T-helper 1 cell treated with Interleukin-12 subunit alpha and Interleukin-12 subunit beta and Interleukin-4 antibody, amounts not matched to agents 30 ng/mL and 1 ng/mL, for 36 hours (primary cell): ENCODE measurements around the gene LRRC74A. TPM values are rescaled to one million over a fixed set of nuclear protein-coding genes. Genes with fewer than 3 reads are reported as not detected.

ENCODE experiments used
- intact Hi-C: fragments of 100-400 bp; cut with micrococcal nuclease; formaldehyde crosslinking; loops from one replicate; pipeline ENCODE4 v1.15.1; 2024
- total RNA-seq: library from RNA; stranded (reverse); gene quantifications from 2 replicates; pipeline ENCODE4 v1.2.3, GENCODE V29; 2022

The LRRC74A gene
- total RNA-seq, 1 donor from 2014 or later, result not detected

DNA sequence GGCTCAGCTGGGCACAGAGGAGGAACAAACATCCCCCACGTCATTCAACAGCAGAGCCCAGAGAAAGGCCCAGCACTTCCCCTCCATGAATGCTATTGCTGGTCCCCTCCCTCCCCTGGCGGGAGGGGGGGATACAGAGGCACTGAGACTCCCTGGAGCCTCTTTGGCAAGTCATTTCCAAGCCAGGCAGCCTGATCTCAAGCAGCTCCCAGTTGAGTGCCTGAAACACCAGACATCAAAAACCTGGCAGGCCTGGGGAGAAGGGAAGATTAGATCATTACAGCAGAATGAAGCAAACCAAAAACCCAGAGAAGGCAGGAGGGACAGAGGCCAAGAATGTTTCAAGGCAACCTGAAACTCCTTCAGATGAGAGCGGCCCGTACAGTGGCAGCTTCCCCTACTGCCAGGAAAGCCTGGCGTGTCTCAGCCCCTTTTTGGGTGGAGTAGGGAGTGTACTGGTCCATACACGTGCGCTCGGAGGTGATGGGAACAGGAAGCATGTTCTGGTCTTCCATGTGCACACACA lies 92.1 kb downstream of the LRRC74A start:
- intact Hi-C loops, result no loop called here

DNA sequence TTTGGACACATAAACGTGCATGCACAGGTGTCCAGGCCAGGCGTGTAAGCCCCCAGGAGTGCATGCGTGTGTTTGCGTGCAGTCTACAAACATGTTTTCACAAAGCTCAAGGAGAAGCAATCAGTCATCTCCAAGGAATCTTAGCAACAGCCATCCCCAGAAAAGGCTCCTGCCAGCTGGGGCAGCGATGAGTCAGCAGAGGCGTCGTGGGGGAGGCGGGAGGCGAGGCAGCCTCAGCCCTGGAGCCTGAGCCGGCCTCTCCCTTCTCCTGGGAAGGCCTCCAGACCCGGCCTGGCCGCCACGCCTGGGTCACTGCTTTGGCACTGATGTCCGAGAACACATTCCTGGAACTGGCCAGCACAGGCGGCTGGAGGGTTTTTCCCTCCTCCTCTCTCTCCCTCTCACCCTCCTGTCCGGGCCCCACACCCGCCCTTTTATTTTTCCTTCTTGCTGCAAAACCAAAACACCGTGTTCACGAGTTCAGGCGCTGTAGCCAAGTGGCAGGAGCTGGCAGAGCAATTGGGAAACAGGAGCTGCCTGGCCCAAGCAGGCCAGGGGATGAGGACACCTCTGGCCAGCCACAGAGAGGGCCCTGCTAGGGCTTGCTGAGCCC lies 92.7 kb downstream of the LRRC74A start:
- intact Hi-C loops, result no loop called here

Other genes starting within 250 kb of the LRRC74A start
- gene VASH1, start 64.9 kb upstream of the LRRC74A start, total RNA-seq, result 5.0 TPM in 2 replicates
- 12.8 and 12.9 TPM in 2 replicates for gene ANGEL1, start 13.5 kb upstream of the LRRC74A start, total RNA-seq
- gene IRF2BPL, start 202.3 kb downstream of the LRRC74A start, total RNA-seq, result 22.3 and 23.3 TPM in 2 replicates